HepG2 (cell line): Measurements from ENCODE around the gene TSPYL2. TPM values are rescaled to one million over a fixed set of nuclear protein-coding genes. Genes with fewer than 3 reads are reported as not detected.

Experiments
- ATAC-seq: fragments of 200-7000 bp; cut with Tn5 transposase; 3 replicates; pipeline ENCODE4 v1.9.1; 2020; ENCODE audit warnings: mild to moderate bottlenecking, moderate library complexity
- BruUV-seq: library from RNA; stranded (reverse); fragments of 400-500 nt; replicated peaks from 2 replicates; lab custom pipeline; 2021; lab: Mats Ljungman, UMichigan
- CTCF ChIA-PET: fragments of 300-600 bp; formaldehyde crosslinking; extraction: SDS; loops from one replicate; lab custom pipeline; 2021; ENCODE audit warnings: low total read pairs, inconsistent platforms, low intra/inter-chr PET ratio; lab: Yijun Ruan, JAX
- POLR2A ChIA-PET: fragments of 350-600 bp; sonication (Branson Sonifier 250); formaldehyde crosslinking; loops from one replicate; lab custom pipeline; 2020; ENCODE audit warnings: antibody characterized with exemption, inconsistent platforms; lab: Yijun Ruan, JAX
- DNase-seq: peaks from one replicate; pipeline ENCODE4 v3.0.0-alpha.2; 2015; ENCODE audit warnings: low spot score
- FAIRE-seq: peaks from 3 replicates; lab custom pipeline; 2011; peaks lifted over from hg19 to GRCh38; lab: Jason Lieb, UNC
- H2AFZ ChIP-seq: one replicate; pipeline ENCODE4 v1.6.1; 2011; ENCODE audit warnings: low read length, inconsistent platforms
- H3K27ac ChIP-seq: fragments of 300-600 bp; 3 replicates; pipeline ENCODE4 v1.8.0; 2011; ENCODE audit warnings: mixed run types, mild to moderate bottlenecking, mixed read lengths, low read length, inconsistent platforms; ENCODE audit not compliant: insufficient read depth; ENCODE audit errors: extremely low read length
- H3K27me3 ChIP-seq, 2 experiments: fragments of 200-600 bp in 1 of 2; 2 replicates in 1 of 2; 3 replicates in 1 of 2; pipeline versions ENCODE4 v1.6.0 to v1.8.0; 2011; ENCODE audit warnings: low read length in 2 of 2, mild to moderate bottlenecking in 2 of 2, moderate library complexity in 2 of 2, inconsistent platforms in 1 of 2; ENCODE audit not compliant: insufficient read depth in 2 of 2, control insufficient read depth in 1 of 2
- H3K36me3 ChIP-seq, 2 experiments: fragments of 200-600 bp in 1 of 2; replicated peaks in 1 of 2; 2 replicates in 1 of 2; 3 replicates in 1 of 2; pipeline versions ENCODE4 v1.5.1 to v1.8.0; 2011; ENCODE audit warnings: low read length in 2 of 2, inconsistent platforms in 1 of 2; ENCODE audit not compliant: insufficient read depth in 2 of 2, control insufficient read depth in 1 of 2
- H3K4me1 ChIP-seq: 2 replicates; pipeline ENCODE4 v1.5.1; 2012; ENCODE audit warnings: low read length, inconsistent platforms; ENCODE audit not compliant: insufficient read depth
- H3K4me2 ChIP-seq: 2 replicates; pipeline ENCODE4 v1.6.0; 2011; ENCODE audit warnings: low read depth, low read length, inconsistent platforms
- H3K4me3 ChIP-seq, 3 experiments: fragments of 200-600 bp in 1 of 3; sonication (generic), shearing (Covaris generic) in 1 of 3; replicated peaks in 1 of 3; 2 replicates each; pipeline ENCODE4 v1.5.1; 2011 to 2016; ENCODE audit warnings: low read length in 3 of 3, inconsistent platforms in 2 of 3, low read depth in 2 of 3, mild to moderate bottlenecking in 2 of 3, control low read depth in 1 of 3, mixed read lengths in 1 of 3; ENCODE audit not compliant: insufficient read depth in 1 of 3
- H3K79me2 ChIP-seq: one replicate; pipeline ENCODE4 v1.6.1; 2011; ENCODE audit warnings: low read length, inconsistent platforms; ENCODE audit not compliant: insufficient read depth
- H3K9ac ChIP-seq: 2 replicates; pipeline ENCODE4 v1.6.0; 2011; ENCODE audit warnings: mild to moderate bottlenecking, low read depth, low read length, inconsistent platforms; ENCODE audit not compliant: insufficient read depth
- H3K9me3 ChIP-seq: 2 replicates; pipeline ENCODE4 v1.5.1; 2012; ENCODE audit warnings: mild to moderate bottlenecking, low read length
- H4K20me1 ChIP-seq: 2 replicates; pipeline ENCODE4 v1.6.0; 2011; ENCODE audit warnings: inconsistent platforms, mild to moderate bottlenecking, low read length, moderate library complexity; ENCODE audit not compliant: insufficient read depth
- CAMTA2 ChIP-seq: sonication (generic); formaldehyde crosslinking; IDR thresholded peaks from 2 replicates; pipeline ENCODE4 v1.4.0; 2020; ENCODE audit warnings: mild to moderate bottlenecking, missing genetic modification reagents, borderline replicate concordance
- CREB1 ChIP-seq, 2 experiments: fragments of 450-650 bp in 1 of 2; IDR thresholded peaks; 2 replicates each; pipeline ENCODE4 v1.6.1; 2016 to 2017; ENCODE audit warnings: control low read depth in 1 of 2, mild to moderate bottlenecking in 1 of 2, missing compliant biosample characterization in 1 of 2, missing genetic modification characterization in 1 of 2
- ESRRA ChIP-seq: sonication (generic); formaldehyde crosslinking; IDR thresholded peaks from 2 replicates; pipeline ENCODE4 v1.5.1; 2020; ENCODE audit warnings: mild to moderate bottlenecking, low read depth, missing genetic modification reagents
- NAIF1 ChIP-seq: sonication (generic); formaldehyde crosslinking; IDR thresholded peaks from 2 replicates; pipeline ENCODE4 v1.5.0; 2020; ENCODE audit warnings: mild to moderate bottlenecking, missing genetic modification reagents, borderline replicate concordance
- TFDP2 ChIP-seq: sonication (generic); formaldehyde crosslinking; IDR thresholded peaks from 2 replicates; pipeline ENCODE4 v1.4.0; 2020; ENCODE audit warnings: missing genetic modification reagents
- ZNF121 ChIP-seq: sonication (generic); formaldehyde crosslinking; IDR thresholded peaks from 2 replicates; pipeline ENCODE4 v1.5.0; 2020; ENCODE audit warnings: mild to moderate bottlenecking, missing genetic modification reagents
- ZSCAN12 ChIP-seq: sonication (generic); formaldehyde crosslinking; IDR thresholded peaks from 2 replicates; pipeline ENCODE4 v1.9.0; 2021; ENCODE audit warnings: mild to moderate bottlenecking, missing genetic modification reagents
- WGBS: methylation state at CpG from one replicate; pipeline ENCODE4 v1.1.6; 2017; ENCODE audit warnings: low lambda C conversion rate; 5-methylcytosine and 5-hydroxymethylcytosine counted together
- in situ Hi-C: cut with HindIII; loops from 2 replicates; pipeline ENCODE4 v1.10.0; 2017; ENCODE audit warnings: low pct_unique_long_range_greater_than_20kb; ENCODE audit not compliant: extremely low pct_ligation_motif_present
- intact Hi-C: fragments of 100-400 bp; cut with micrococcal nuclease; formaldehyde crosslinking; loops from one replicate; pipeline ENCODE4 v1.10.0; 2022; ENCODE audit not compliant: unreplicated experiment
- polyA plus RNA-seq, 8 experiments: library from polyadenylated mRNA; depleted of rRNA in 3 of 8; stranded (reverse) in 7 of 8; unstranded in 1 of 8; fragments of >200 nt; fragmentation: Illumina TruSeq in 4 of 8; extraction: Trizol in 4 of 8; gene quantifications; 2 replicates each; pipeline versions ENCODE4 v1.2.1 to v1.2.3, GENCODE V29; 2011 to 2016; ENCODE audit warnings: low read depth in 4 of 8, missing spikeins in 1 of 8, mixed read lengths in 1 of 8; ENCODE audit not compliant: insufficient read depth in 1 of 8
- total RNA-seq, 5 experiments: library from RNA; depleted of rRNA; stranded (reverse); fragments of >200 nt; fragmentation: Illumina TruSeq; extraction: Trizol; gene quantifications; 2 replicates each; pipeline ENCODE4 v1.2.3, GENCODE V29; 2016; ENCODE audit warnings: low read depth in 1 of 5
- TF ChIP-seq, protein P1 (sequence below): IDR thresholded peaks from 2 replicates; pipeline ENCODE4 v1.6.1; 2016; ENCODE audit warnings: mild to moderate bottlenecking, missing biosample characterization, missing genetic modification reagents
- TF ChIP-seq, protein P2 (sequence below): sonication (generic); formaldehyde crosslinking; IDR thresholded peaks from 2 replicates; pipeline ENCODE4 v1.5.0; 2020; ENCODE audit warnings: missing genetic modification reagents
- TF ChIP-seq, protein P3 (sequence below): sonication (generic); formaldehyde crosslinking; IDR thresholded peaks from one replicate; pipeline ENCODE4 v1.5.1; 2020; ENCODE audit warnings: mild to moderate bottlenecking, missing genetic modification reagents; ENCODE audit errors: not compliant biosample characterization

Gene TSPYL2
- total and polyA plus RNA-seq, 2 of the 13 experiments (the other 11 are each of a cell fraction or from before 2014, with no cell fraction given): 10.1 to 15.5 TPM

GRCh38 chrX:53084863-53085262, 2.7 kb downstream of the TSPYL2 start:
- POLR2A ChIA-PET: no interaction called here
- intact Hi-C loops (no loop called here), in situ Hi-C loops (no loop called here)
- H3K9ac ChIP-seq: no peak overlapping the region
- no peak overlapping the region for H3K27ac ChIP-seq
- no peak for ATAC-seq
- no TSS peak for BruUV-seq
- no peak for TF ChIP-seq NAIF1 (CRISPR knock-in tag)
- TF ChIP-seq, protein P1, sequence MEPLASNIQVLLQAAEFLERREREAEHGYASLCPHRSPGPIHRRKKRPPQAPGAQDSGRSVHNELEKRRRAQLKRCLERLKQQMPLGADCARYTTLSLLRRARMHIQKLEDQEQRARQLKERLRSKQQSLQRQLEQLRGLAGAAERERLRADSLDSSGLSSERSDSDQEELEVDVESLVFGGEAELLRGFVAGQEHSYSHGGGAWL (CRISPR knock-in tag): no peak
- TF ChIP-seq, protein P2, sequence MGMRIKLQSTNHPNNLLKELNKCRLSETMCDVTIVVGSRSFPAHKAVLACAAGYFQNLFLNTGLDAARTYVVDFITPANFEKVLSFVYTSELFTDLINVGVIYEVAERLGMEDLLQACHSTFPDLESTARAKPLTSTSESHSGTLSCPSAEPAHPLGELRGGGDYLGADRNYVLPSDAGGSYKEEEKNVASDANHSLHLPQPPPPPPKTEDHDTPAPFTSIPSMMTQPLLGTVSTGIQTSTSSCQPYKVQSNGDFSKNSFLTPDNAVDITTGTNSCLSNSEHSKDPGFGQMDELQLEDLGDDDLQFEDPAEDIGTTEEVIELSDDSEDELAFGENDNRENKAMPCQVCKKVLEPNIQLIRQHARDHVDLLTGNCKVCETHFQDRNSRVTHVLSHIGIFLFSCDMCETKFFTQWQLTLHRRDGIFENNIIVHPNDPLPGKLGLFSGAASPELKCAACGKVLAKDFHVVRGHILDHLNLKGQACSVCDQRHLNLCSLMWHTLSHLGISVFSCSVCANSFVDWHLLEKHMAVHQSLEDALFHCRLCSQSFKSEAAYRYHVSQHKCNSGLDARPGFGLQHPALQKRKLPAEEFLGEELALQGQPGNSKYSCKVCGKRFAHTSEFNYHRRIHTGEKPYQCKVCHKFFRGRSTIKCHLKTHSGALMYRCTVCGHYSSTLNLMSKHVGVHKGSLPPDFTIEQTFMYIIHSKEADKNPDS (CRISPR knock-in tag): no peak
- no peak for TF ChIP-seq CAMTA2 (CRISPR knock-in tag)
- TF ChIP-seq, protein P3, sequence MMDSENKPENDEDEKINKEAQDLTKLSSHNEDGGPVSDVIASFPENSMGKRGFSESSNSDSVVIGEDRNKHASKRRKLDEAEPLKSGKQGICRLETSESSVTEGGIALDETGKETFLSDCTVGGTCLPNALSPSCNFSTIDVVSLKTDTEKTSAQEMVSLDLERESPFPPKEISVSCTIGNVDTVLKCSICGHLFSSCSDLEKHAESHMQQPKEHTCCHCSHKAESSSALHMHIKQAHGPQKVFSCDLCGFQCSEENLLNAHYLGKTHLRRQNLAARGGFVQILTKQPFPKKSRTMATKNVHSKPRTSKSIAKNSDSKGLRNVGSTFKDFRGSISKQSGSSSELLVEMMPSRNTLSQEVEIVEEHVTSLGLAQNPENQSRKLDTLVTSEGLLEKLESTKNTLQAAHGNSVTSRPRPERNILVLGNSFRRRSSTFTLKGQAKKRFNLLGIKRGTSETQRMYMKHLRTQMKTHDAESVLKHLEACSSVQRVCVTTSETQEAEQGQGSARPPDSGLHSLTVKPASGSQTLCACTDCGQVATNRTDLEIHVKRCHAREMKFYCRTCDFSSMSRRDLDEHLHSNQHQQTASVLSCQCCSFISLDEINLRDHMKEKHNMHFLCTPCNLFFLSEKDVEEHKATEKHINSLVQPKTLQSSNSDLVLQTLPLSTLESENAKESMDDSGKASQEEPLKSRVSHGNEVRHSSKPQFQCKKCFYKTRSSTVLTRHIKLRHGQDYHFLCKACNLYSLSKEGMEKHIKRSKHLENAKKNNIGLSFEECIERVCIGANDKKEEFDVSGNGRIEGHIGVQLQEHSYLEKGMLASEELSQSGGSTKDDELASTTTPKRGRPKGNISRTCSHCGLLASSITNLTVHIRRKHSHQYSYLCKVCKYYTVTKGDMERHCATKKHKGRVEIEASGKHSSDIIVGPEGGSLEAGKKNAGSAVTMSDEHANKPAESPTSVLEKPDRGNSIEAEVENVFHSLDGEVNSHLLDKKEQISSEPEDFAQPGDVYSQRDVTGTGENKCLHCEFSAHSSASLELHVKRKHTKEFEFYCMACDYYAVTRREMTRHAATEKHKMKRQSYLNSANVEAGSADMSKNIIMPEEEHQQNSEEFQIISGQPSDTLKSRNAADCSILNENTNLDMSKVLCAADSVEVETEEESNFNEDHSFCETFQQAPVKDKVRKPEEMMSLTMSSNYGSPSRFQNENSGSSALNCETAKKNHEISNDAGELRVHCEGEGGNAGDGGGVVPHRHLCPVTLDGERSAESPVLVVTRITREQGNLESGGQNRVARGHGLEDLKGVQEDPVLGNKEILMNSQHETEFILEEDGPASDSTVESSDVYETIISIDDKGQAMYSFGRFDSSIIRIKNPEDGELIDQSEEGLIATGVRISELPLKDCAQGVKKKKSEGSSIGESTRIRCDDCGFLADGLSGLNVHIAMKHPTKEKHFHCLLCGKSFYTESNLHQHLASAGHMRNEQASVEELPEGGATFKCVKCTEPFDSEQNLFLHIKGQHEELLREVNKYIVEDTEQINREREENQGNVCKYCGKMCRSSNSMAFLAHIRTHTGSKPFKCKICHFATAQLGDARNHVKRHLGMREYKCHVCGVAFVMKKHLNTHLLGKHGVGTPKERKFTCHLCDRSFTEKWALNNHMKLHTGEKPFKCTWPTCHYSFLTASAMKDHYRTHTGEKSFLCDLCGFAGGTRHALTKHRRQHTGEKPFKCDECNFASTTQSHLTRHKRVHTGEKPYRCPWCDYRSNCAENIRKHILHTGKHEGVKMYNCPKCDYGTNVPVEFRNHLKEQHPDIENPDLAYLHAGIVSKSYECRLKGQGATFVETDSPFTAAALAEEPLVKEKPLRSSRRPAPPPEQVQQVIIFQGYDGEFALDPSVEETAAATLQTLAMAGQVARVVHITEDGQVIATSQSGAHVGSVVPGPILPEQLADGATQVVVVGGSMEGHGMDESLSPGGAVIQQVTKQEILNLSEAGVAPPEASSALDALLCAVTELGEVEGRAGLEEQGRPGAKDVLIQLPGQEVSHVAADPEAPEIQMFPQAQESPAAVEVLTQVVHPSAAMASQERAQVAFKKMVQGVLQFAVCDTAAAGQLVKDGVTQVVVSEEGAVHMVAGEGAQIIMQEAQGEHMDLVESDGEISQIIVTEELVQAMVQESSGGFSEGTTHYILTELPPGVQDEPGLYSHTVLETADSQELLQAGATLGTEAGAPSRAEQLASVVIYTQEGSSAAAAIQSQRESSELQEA: no peak
- TF ChIP-seq ESRRA (CRISPR knock-in tag): no peak
- no peak for TF ChIP-seq TFDP2 (CRISPR knock-in tag)
- no peak for TF ChIP-seq CREB1 (IDR thresholded peaks at IDR 0.05)
- no peak for TF ChIP-seq CREB1 (CRISPR knock-in tag; IDR thresholded peaks at IDR 0.05)
- TF ChIP-seq ZSCAN12 (CRISPR knock-in tag): no peak
- no peak for TF ChIP-seq ZNF121 (CRISPR knock-in tag)
- H3K36me3 ChIP-seq: peaks cover 4 to 5% of the 10 kb centered on the region in 2 experiments; a peak in 2 of 5 replicates
- H3K4me2 ChIP-seq: no peak overlapping the region
- H4K20me1 ChIP-seq: no peaks in the 10 kb centered on the region
- over 99% methylated on average over 8 of the region's 9 CpGs for WGBS
- H3K79me2 ChIP-seq: peaks cover 7% of the 10 kb centered on the region
- H3K9me3 ChIP-seq: no peaks in the 10 kb centered on the region
- H3K4me3 ChIP-seq: no peak overlapping the region
- no peak for DNase-seq
- peaks cover 13% of the 10 kb centered on the region; the same call in 1 of the 2 replicates for H3K4me1 ChIP-seq
- H2AFZ ChIP-seq: no peak overlapping the region
- H3K27me3 ChIP-seq: no peaks in the 10 kb centered on the region
- FAIRE-seq: no peak
- CTCF ChIA-PET: no interaction called here
